Measurements from ENCODE around the gene NAA60.

The NAA60 gene

GRCh38 chr16:3400446-3400778, 43.1 kb upstream of the NAA60 start:
- TF ChIP-seq PRDM2 (tag by site-specific recombination; IDR thresholded peaks at IDR 0.05; ENCODE audit: borderline replicate concordance) = 0 out of 2 replicates have a peak, but pooled peaks have one; percentile 37
- TF ChIP-seq BCL6B (tag by site-specific recombination; IDR thresholded peaks at IDR 0.05) = no peak
- 0 out of 2 replicates have a peak, but pooled peaks have one; percentile 81 for TF ChIP-seq ZNF335 (tag by site-specific recombination; conservative IDR thresholded peaks at IDR 0.05)
- TF ChIP-seq ZNF692 (tag by site-specific recombination; IDR thresholded peaks at IDR 0.05) = no peak
- 0 out of 2 replicates have a peak, but pooled peaks have one; percentile 29 for TF ChIP-seq ZFP37 (tag by site-specific recombination; IDR thresholded peaks at IDR 0.05)
- TF ChIP-seq GLIS2 (tag by site-specific recombination; IDR thresholded peaks at IDR 0.05) = no peak
- peaks cover 8 to 57% of the 10 kb centered on the region in 2 experiments; a peak in 2 of 3 replicates for H3K36me3 ChIP-seq (ENCODE audit: control insufficient read depth in 2 of 2, insufficient read depth in 1 of 2, low read length in 2 of 2)
- H3K4me1 ChIP-seq (ENCODE audit: control insufficient read depth, insufficient read depth, low read length) = no peaks in the 10 kb centered on the region
- peak overlapping the region; percentile 95 for H3K4me3 ChIP-seq (ENCODE audit: low read depth, low read length)
- H3K27ac ChIP-seq (ENCODE audit: extremely low read depth, low read depth, low read length) = peak overlapping the region; percentile 57; the same call in 1 of the 2 replicates
- no peaks in the 10 kb centered on the region for H3K9me3 ChIP-seq (ENCODE audit: control insufficient read depth, insufficient read depth, low read depth, low read length)
- CTCF ChIA-PET = interaction anchor here (0.5 kb wide), 1 partner anchor 935 kb away, joined by 3 read pairs; no protein-coding TSS in a partner anchor
- POLR2A ChIA-PET = interaction anchor here (0.9 to 3.5 kb wide), 16 partner anchors 10 to 853 kb away, joined by 3 to 33 read pairs (median 4); partner anchors contain the start of genes NAA60, ZNF263 and ZNF597

GRCh38 chr16:3400779-3401688, 42.4 kb upstream of the NAA60 start, which contains the start of the genes ZNF174 and ZSCAN32:
TSS of gene ZNF174 (plus strand) at chr16:3401215. CDS start at chr16:3402005, 790 bp downstream.
TSS of gene ZSCAN32 (minus strand) at chr16:3401004. CDS start at chr16:3397557, 3,447 bp downstream.
- H3K36me3 ChIP-seq (ENCODE audit: control insufficient read depth in 2 of 2, insufficient read depth in 1 of 2, low read length in 2 of 2) = peaks cover 2 to 57% of the 10 kb centered on the region in 2 experiments; a peak in 2 of 3 replicates
- H3K4me3 ChIP-seq (ENCODE audit: low read depth, low read length) = peak within 1 kb of the TSS; percentile 95
- no peaks in the 10 kb centered on the region for H3K4me1 ChIP-seq (ENCODE audit: control insufficient read depth, insufficient read depth, low read length)
- CTCF ChIA-PET = interaction anchor here (0.7 to 0.9 kb wide), 2 partner anchors 9 to 134 kb away, joined by 4 to 5 read pairs; no protein-coding TSS in a partner anchor
- peak within 1 kb of the TSS; percentile 71; the same call in 1 of the 2 replicates for H3K27ac ChIP-seq (ENCODE audit: extremely low read depth, low read depth, low read length)
- POLR2A ChIA-PET = interaction anchor here (0.6 to 3.5 kb wide), 19 partner anchors 10 to 852 kb away, joined by 3 to 33 read pairs (median 4); partner anchors contain the start of genes CLUAP1, NAA60, ZNF200 and ZNF263
- no peaks in the 10 kb centered on the region for H3K9me3 ChIP-seq (ENCODE audit: control insufficient read depth, insufficient read depth, low read depth, low read length)
- TF ChIP-seq ZNF561 (tag by site-specific recombination; IDR thresholded peaks at IDR 0.05; ENCODE audit: borderline replicate concordance) (peak; percentile 77; the same call in 1 of the 2 replicates), ZBTB7A (tag by site-specific recombination; IDR thresholded peaks at IDR 0.05; ENCODE audit: low read depth) (peak; percentile 88; the same call in 1 of the 2 replicates), ZNF248 (tag by site-specific recombination; IDR thresholded peaks at IDR 0.05) (no peak), ZNF311 (tag by site-specific recombination; IDR thresholded peaks at IDR 0.05; ENCODE audit: borderline replicate concordance) (no peak), ZBTB21 (tag by site-specific recombination; IDR thresholded peaks at IDR 0.05) (no peak), ZNF157 (tag by site-specific recombination; IDR thresholded peaks at IDR 0.05) (no peak), ZNF221 (tag by site-specific recombination; IDR thresholded peaks at IDR 0.05; ENCODE audit: borderline replicate concordance) (peak; percentile 84; the same call in 1 of the 2 replicates), TRIM28 (IDR thresholded peaks at IDR 0.05; ENCODE audit: borderline replicate concordance, low read length) (peak; percentile 77; the same call in 1 of the 2 replicates), ZFP41 (tag by site-specific recombination; IDR thresholded peaks at IDR 0.05; ENCODE audit: borderline replicate concordance) (no peak), ZNF184 (tag by site-specific recombination; IDR thresholded peaks at IDR 0.05) (peak; percentile 45; the same call in 1 of the 2 replicates), ZNF391 (tag by site-specific recombination; IDR thresholded peaks at IDR 0.05; ENCODE audit: borderline replicate concordance, low read depth) (peak; percentile 77; the same call in 1 of the 2 replicates), ZNF664 (tag by site-specific recombination; IDR thresholded peaks at IDR 0.05) (no peak), KLF17 (tag by site-specific recombination; IDR thresholded peaks at IDR 0.05) (peak; percentile 72)

Data from HEK293 (cell line).